H1 (cell line): ENCODE data around the gene APOBEC2. TPM values are rescaled to one million over a fixed set of nuclear protein-coding genes. Genes with fewer than 3 reads are reported as not detected.

Experiments
- CTCF ChIA-PET: fragments of 300-600 bp; sonication (Branson Sonifier 250); formaldehyde crosslinking; loops from one replicate; lab custom pipeline; 2021; ENCODE audit not compliant: partially characterized antibody; lab: Charles Lee
- POLR2A ChIA-PET: fragments of 300-600 bp; sonication (Branson Sonifier 250); formaldehyde crosslinking; loops from one replicate; lab custom pipeline; 2021; ENCODE audit warnings: inconsistent platforms; ENCODE audit not compliant: partially characterized antibody; lab: Charles Lee
- DNase-seq, 2 experiments: peaks; one replicate each; pipeline versions ENCODE4 v3.0.0 to v3.0.0-alpha.2; 2010 to 2022; ENCODE audit warnings: low spot score in 2 of 2, low read depth in 1 of 2, mixed read lengths in 1 of 2
- FAIRE-seq: peaks from 2 replicates; lab custom pipeline; 2011; peaks lifted over from hg19 to GRCh38; lab: Jason Lieb, UNC
- H2AFZ ChIP-seq: 2 replicates; pipeline ENCODE4 v1.8.1; 2012; ENCODE audit warnings: low read length, inconsistent platforms
- H2AK5ac ChIP-seq: 2 replicates; pipeline ENCODE4 v1.6.1; 2013; ENCODE audit warnings: low read depth, low read length
- H2BK120ac ChIP-seq: replicated peaks from 2 replicates; pipeline ENCODE3; 2013; ENCODE audit warnings: low read depth, low read length, inconsistent platforms
- H2BK12ac ChIP-seq: 2 replicates; pipeline ENCODE4 v1.6.1; 2013; ENCODE audit warnings: low read depth, low read length
- H2BK15ac ChIP-seq: 2 replicates; pipeline ENCODE4 v1.6.1; 2013; ENCODE audit warnings: low read length
- H2BK20ac ChIP-seq: 2 replicates; pipeline ENCODE4 v1.6.1; 2013; ENCODE audit warnings: low read length
- H2BK5ac ChIP-seq: 2 replicates; pipeline ENCODE4 v1.6.1; 2013; ENCODE audit warnings: low read depth, low read length
- H3K14ac ChIP-seq: 2 replicates; pipeline ENCODE4 v1.6.1; 2013; ENCODE audit warnings: inconsistent platforms; ENCODE audit not compliant: insufficient read length
- H3K18ac ChIP-seq: 2 replicates; pipeline ENCODE4 v1.6.1; 2013; ENCODE audit warnings: low read length; ENCODE audit errors: extremely low read depth
- H3K23ac ChIP-seq: 2 replicates; pipeline ENCODE4 v1.6.1; 2013; ENCODE audit warnings: inconsistent platforms; ENCODE audit not compliant: insufficient read length
- H3K23me2 ChIP-seq: 2 replicates; pipeline ENCODE4 v1.6.1; 2013; ENCODE audit warnings: low read depth, low read length
- H3K27ac ChIP-seq: 2 replicates; pipeline ENCODE4 v1.6.1; 2011; ENCODE audit warnings: low read depth, low read length, inconsistent platforms
- H3K27me3 ChIP-seq, 4 experiments: replicated peaks in 1 of 4; 1 replicate in 1 of 4; 2 replicates in 3 of 4; pipeline versions ENCODE4 v1.6.1 to v1.8.1; 2011 to 2013; ENCODE audit warnings: low read length in 3 of 4, mild to moderate bottlenecking in 3 of 4, inconsistent platforms in 2 of 4, mixed read lengths in 2 of 4, moderate library complexity in 1 of 4; ENCODE audit not compliant: control insufficient read depth in 3 of 4, insufficient read depth in 3 of 4; ENCODE audit errors: extremely low read depth in 1 of 4
- H3K36me3 ChIP-seq, 4 experiments: 2 replicates each; pipeline versions ENCODE4 v1.6.1 to v1.8.1; 2011 to 2013; ENCODE audit warnings: mild to moderate bottlenecking in 4 of 4, low read length in 3 of 4, moderate library complexity in 2 of 4, control low read depth in 1 of 4, inconsistent platforms in 1 of 4; ENCODE audit not compliant: insufficient read depth in 4 of 4, control insufficient read depth in 2 of 4
- H3K4ac ChIP-seq: replicated peaks from 2 replicates; pipeline ENCODE3; 2013; ENCODE audit warnings: low read length, low read depth, mixed read lengths, inconsistent platforms; ENCODE audit not compliant: insufficient read length
- H3K4me1 ChIP-seq, 4 experiments: replicated peaks in 1 of 4; 1 replicate in 1 of 4; 2 replicates in 3 of 4; pipeline versions ENCODE4 v1.6.1 to v1.8.1; 2011 to 2013; ENCODE audit warnings: low read length in 3 of 4, inconsistent platforms in 2 of 4, mixed read lengths in 1 of 4; ENCODE audit not compliant: insufficient read depth in 4 of 4, control insufficient read depth in 3 of 4
- H3K4me2 ChIP-seq, 2 experiments: 2 replicates each; pipeline versions ENCODE4 v1.6.1 to v1.8.1; 2011 to 2013; ENCODE audit warnings: low read depth in 2 of 2, low read length in 2 of 2, control low read depth in 1 of 2, inconsistent platforms in 1 of 2, mild to moderate bottlenecking in 1 of 2; ENCODE audit not compliant: insufficient read depth in 1 of 2
- H3K4me3 ChIP-seq, 4 experiments: fragments of 200-600, 300-600 bp in 1 of 4; sonication (generic), shearing (Covaris generic), sonication (Bioruptor Twin) in 1 of 4; 2 replicates each; pipeline versions ENCODE4 v1.5.1 to v1.8.1; 2011 to 2016; ENCODE audit warnings: low read length in 4 of 4, low read depth in 3 of 4, control low read depth in 2 of 4, inconsistent platforms in 2 of 4, mild to moderate bottlenecking in 2 of 4, mixed read lengths in 1 of 4, moderate library complexity in 1 of 4; ENCODE audit not compliant: insufficient read depth in 2 of 4; ENCODE audit errors: extremely low read depth in 1 of 4
- H3K56ac ChIP-seq: replicated peaks from 2 replicates; pipeline ENCODE3; 2013; ENCODE audit warnings: low read depth, mild to moderate bottlenecking, mixed read lengths, low read length, inconsistent platforms; ENCODE audit not compliant: insufficient read length
- H3K79me1 ChIP-seq: 2 replicates; pipeline ENCODE4 v1.6.1; 2013; ENCODE audit warnings: low read depth, low read length, control low read depth
- H3K79me2 ChIP-seq, 2 experiments: 2 replicates each; pipeline versions ENCODE4 v1.6.1 to v1.8.1; 2012 to 2013; ENCODE audit warnings: low read length in 2 of 2, mild to moderate bottlenecking in 2 of 2, inconsistent platforms in 1 of 2; ENCODE audit not compliant: insufficient read depth in 2 of 2, control insufficient read depth in 1 of 2
- H3K9ac ChIP-seq, 4 experiments: replicated peaks in 1 of 4; 1 replicate in 1 of 4; 2 replicates in 3 of 4; pipeline versions ENCODE4 v1.6.1 to v1.8.1; 2011 to 2013; ENCODE audit warnings: low read depth in 3 of 4, low read length in 3 of 4, control low read depth in 2 of 4, mild to moderate bottlenecking in 2 of 4, moderate library complexity in 2 of 4, inconsistent platforms in 1 of 4; ENCODE audit errors: extremely low read depth in 1 of 4
- H3K9me3 ChIP-seq, 2 experiments: 2 replicates each; pipeline versions ENCODE4 v1.6.1 to v1.8.1; 2012 to 2013; ENCODE audit warnings: mild to moderate bottlenecking in 2 of 2, moderate library complexity in 2 of 2, control low read depth in 1 of 2, inconsistent platforms in 1 of 2, low read depth in 1 of 2, low read length in 1 of 2, mixed read lengths in 1 of 2; ENCODE audit not compliant: insufficient read depth in 2 of 2
- H4K20me1 ChIP-seq, 2 experiments: replicated peaks in 1 of 2; 2 replicates each; pipeline versions ENCODE3 to v1.8.1; 2011 to 2013; ENCODE audit warnings: inconsistent platforms in 2 of 2, low read length in 2 of 2, mild to moderate bottlenecking in 1 of 2; ENCODE audit not compliant: insufficient read depth in 2 of 2, control insufficient read depth in 1 of 2
- H4K5ac ChIP-seq: 2 replicates; pipeline ENCODE4 v1.6.1; 2013; ENCODE audit warnings: low read length, low read depth, mixed read lengths, inconsistent platforms; ENCODE audit not compliant: insufficient read length
- H4K8ac ChIP-seq: 2 replicates; pipeline ENCODE4 v1.8.0; 2013; ENCODE audit warnings: mild to moderate bottlenecking, moderate library complexity, low read length, inconsistent platforms; ENCODE audit not compliant: insufficient read depth; ENCODE audit errors: extremely low read depth
- H4K91ac ChIP-seq: replicated peaks from 2 replicates; pipeline ENCODE3; 2013; ENCODE audit warnings: low read length, mixed read lengths, inconsistent platforms; ENCODE audit not compliant: insufficient read length
- ASH2L ChIP-seq: fragments of 200-600, 300-600 bp; sonication (generic); IDR thresholded peaks from one replicate; pipeline ENCODE4 v1.7.1; 2017; ENCODE audit warnings: low read length
- JUN ChIP-seq: IDR thresholded peaks from 2 replicates; pipeline ENCODE4 v1.6.1; 2011; ENCODE audit warnings: low read depth, mild to moderate bottlenecking, improper control_type of control experiment, low read length
- JUND ChIP-seq: IDR thresholded peaks from 2 replicates; pipeline ENCODE4 v1.6.1; 2011; ENCODE audit warnings: mild to moderate bottlenecking, improper control_type of control experiment, low read length
- KDM1A ChIP-seq: fragments of 200-600, 300-600 bp; sonication (generic); IDR thresholded peaks from 2 replicates; pipeline ENCODE4 v1.7.1; 2016; ENCODE audit warnings: mild to moderate bottlenecking, low read length, borderline replicate concordance
- KDM5A ChIP-seq: fragments of 200-600 bp; IDR thresholded peaks from 2 replicates; pipeline ENCODE4 v1.7.1; 2012; ENCODE audit warnings: mild to moderate bottlenecking, low read length, inconsistent platforms, mixed read lengths
- MAX ChIP-seq: IDR thresholded peaks from 2 replicates; pipeline ENCODE4 v1.6.1; 2012; ENCODE audit warnings: inconsistent platforms
- NRF1 ChIP-seq: IDR thresholded peaks from 2 replicates; pipeline ENCODE4 v1.6.1; 2011; ENCODE audit warnings: mild to moderate bottlenecking, low read depth, low read length, improper control_type of control experiment
- RNF2 ChIP-seq: fragments of 200-900, 300-1000 bp; sonication (generic); IDR thresholded peaks from 2 replicates; pipeline ENCODE4 v1.7.1; 2016; ENCODE audit warnings: borderline replicate concordance, low read depth, mild to moderate bottlenecking, antibody characterized with exemption, low read length; ENCODE audit not compliant: poor library complexity, severe bottlenecking; ENCODE audit errors: missing control alignments
- SP4 ChIP-seq: IDR thresholded peaks from 2 replicates; pipeline ENCODE4 v1.6.1; 2012; ENCODE audit warnings: low read length, inconsistent platforms
- SUZ12 ChIP-seq: fragments of 200-600 bp; sonication (generic); IDR thresholded peaks from 2 replicates; pipeline ENCODE4 v1.6.1; 2012; ENCODE audit warnings: mild to moderate bottlenecking, inconsistent platforms, low read length, moderate library complexity, mixed read lengths
- TBP ChIP-seq: IDR thresholded peaks from 2 replicates; pipeline ENCODE4 v1.6.1; 2011; ENCODE audit warnings: low read depth, low read length, improper control_type of control experiment
- TEAD4 ChIP-seq: IDR thresholded peaks from 2 replicates; pipeline ENCODE4 v1.6.1; 2012; ENCODE audit warnings: low read depth, low read length, inconsistent platforms, mixed read lengths
- USF2 ChIP-seq: IDR thresholded peaks from 2 replicates; pipeline ENCODE4 v1.6.1; 2011; ENCODE audit warnings: low read length, improper control_type of control experiment
- ZNF274 ChIP-seq: IDR thresholded peaks from 2 replicates; pipeline ENCODE4 v1.7.0; 2012; ENCODE audit warnings: low read length, borderline replicate concordance; ENCODE audit errors: extremely low read depth
- WGBS, 2 experiments: shearing (Covaris generic) in 1 of 2; methylation state at CpG; one replicate each; pipeline versions ENCODE4 v1.1.6 to v1.1.7; 2013 to 2015; ENCODE audit warnings: low lambda C conversion rate in 2 of 2, mixed read lengths in 2 of 2, inconsistent platforms in 1 of 2, low coverage in 1 of 2, missing lambda C conversion rate in 1 of 2; ENCODE audit not compliant: insufficient replicate concordance in 2 of 2, insufficient coverage in 1 of 2, insufficient read length in 1 of 2; ENCODE audit errors: extremely low coverage in 1 of 2, missing lambda C conversion rate in 1 of 2; 5-methylcytosine and 5-hydroxymethylcytosine counted together
- polyA plus RNA-seq, 7 experiments: library from polyadenylated mRNA; depleted of rRNA in 3 of 7; stranded (reverse) in 5 of 7; unstranded in 2 of 7; fragments of >200 nt in 5 of 7; fragments of 200-250 nt in 2 of 7; gene quantifications; 1 replicate in 5 of 7; 2 replicates in 1 of 7; 4 replicates in 1 of 7; pipeline versions ENCODE4 v1.2.1 to v1.2.3, GENCODE V29; 2011 to 2013; ENCODE audit warnings: missing spikeins in 2 of 7, mixed read lengths in 2 of 7
- total RNA-seq: library from RNA; stranded (reverse); fragmentation: NEBNext Ultra II Directional; extraction: Animal tissue kit (Norgen Biotek cat#: 25700); gene quantifications from 2 replicates; pipeline ENCODE4 v1.2.1, GENCODE V29; 2021

The APOBEC2 gene
- total and polyA plus RNA-seq, 2 of the 8 experiments (the other 6 are each of a cell fraction or from before 2014, with no cell fraction given): not detected

GRCh38 chr6:41043151-41043550, 9.9 kb upstream of the APOBEC2 start:
- peaks cover 0 to 4% (median 3%) of the 10 kb centered on the region in 4 experiments; a peak in 5 of 7 replicates for H3K4me1 ChIP-seq
- no peak overlapping the region for H3K4me3 ChIP-seq
- H4K91ac ChIP-seq: no peak overlapping the region
- H2BK120ac ChIP-seq: no peak overlapping the region
- H3K27ac ChIP-seq: no peak overlapping the region
- H3K4ac ChIP-seq: no peak overlapping the region
- no peaks in the 10 kb centered on the region for H4K20me1 ChIP-seq
- no peaks in the 10 kb centered on the region for H3K9me3 ChIP-seq
- 97% methylated on average over 3 of the region's 3 CpGs; no CpG with 5 or more reads in 1 of the 2 experiments for WGBS, 2 experiments
- no peak overlapping the region for H3K9ac ChIP-seq
- H3K56ac ChIP-seq: no peak overlapping the region
- no peak overlapping the region for H2AFZ ChIP-seq
- H3K79me1 ChIP-seq: no peaks in the 10 kb centered on the region
- H2AK5ac ChIP-seq: no peak overlapping the region
- no peak overlapping the region for H4K5ac ChIP-seq
- H3K27me3 ChIP-seq: no peaks in the 10 kb centered on the region
- H3K36me3 ChIP-seq: no peaks in the 10 kb centered on the region
- no peak overlapping the region for H2BK15ac ChIP-seq
- no peak overlapping the region for H3K14ac ChIP-seq
- CTCF ChIA-PET: interaction anchor here (1.2 to 6.0 kb wide), 4 partner anchors 8 to 26 kb away, joined by 4 to 80 read pairs (median 7); no protein-coding TSS in a partner anchor
- no peak for DNase-seq
- POLR2A ChIA-PET: interaction anchor here (0.9 kb wide), 2 partner anchors 12 to 27 kb away, joined by 3 read pairs; no protein-coding TSS in a partner anchor
- H2BK5ac ChIP-seq: no peak overlapping the region
- H3K23ac ChIP-seq: no peak overlapping the region
- H2BK20ac ChIP-seq: no peak overlapping the region
- H2BK12ac ChIP-seq: no peak overlapping the region
- H3K79me2 ChIP-seq: no peaks in the 10 kb centered on the region
- no peak overlapping the region for H4K8ac ChIP-seq
- H3K18ac ChIP-seq: no peak overlapping the region
- no peak overlapping the region for H3K4me2 ChIP-seq
- no peaks in the 10 kb centered on the region for H3K23me2 ChIP-seq
- no peak for FAIRE-seq
- TF ChIP-seq JUND (no peak), SP4 (no peak), JUN (no peak), ASH2L (no peak), KDM1A (no peak), SUZ12 (no peak), ZNF274 (no peak), TEAD4 (no peak), NRF1 (no peak), TBP (no peak), USF2 (no peak), KDM5A (no peak), MAX (no peak), RNF2 (no peak)
